Measurements from ENCODE around the gene ESYT2. TPM values are rescaled to one million over a fixed set of nuclear protein-coding genes. Genes with fewer than 3 reads are reported as not detected.
A peak's percentile ranks its signal among the peaks of the same experiment; 100 is the strongest.
"Not testable (repeated sequence)": the region's sequence is repeated elsewhere in the genome, so short reads cannot be mapped to it uniquely, and the experiment has no call there.

ESYT2 gene
- total RNA-seq, 5 donors from 2014 or later (not counting 1 experiment from before 2014, with no cell fraction given) = 99.0 to 122 (median 116) TPM

DNA sequence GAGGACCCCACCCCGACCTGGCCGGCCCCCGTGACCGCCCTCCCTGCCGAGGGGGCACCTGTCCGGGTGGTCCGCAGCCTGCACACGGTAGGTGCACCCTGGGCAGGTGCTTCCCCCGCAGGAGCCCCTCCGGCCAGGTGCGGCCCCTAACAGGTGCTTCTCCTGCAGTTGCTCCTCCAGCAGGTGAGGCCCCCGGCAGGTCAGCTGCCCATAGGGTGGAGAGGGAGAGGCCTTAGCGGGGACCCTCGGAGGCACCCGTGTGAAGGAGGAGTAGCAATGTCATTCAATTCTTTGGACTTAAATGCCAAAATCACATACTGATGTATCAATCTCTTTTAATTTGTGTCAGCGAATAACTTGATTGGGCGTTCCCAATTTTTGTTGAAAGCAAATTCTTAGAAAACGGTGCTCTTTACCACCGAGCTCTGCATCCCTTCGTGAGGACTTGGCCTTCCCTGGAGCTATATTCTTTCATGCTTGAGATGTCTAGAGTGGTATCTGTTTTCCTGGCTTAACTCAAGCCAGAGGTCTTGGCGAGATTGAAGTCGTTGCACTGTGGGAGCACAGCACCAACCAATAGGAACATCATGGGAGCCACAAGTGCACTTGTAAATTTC, 124.0 kb downstream of the ESYT2 start:
- no peaks in the 10 kb centered on the region for H3K27me3 Mint-ChIP-seq
- H3K9me3 Mint-ChIP-seq = no peaks in the 10 kb centered on the region
- Histone ChIP-seq H3K27me3 (replicated peaks in 1 of 2; ENCODE audit: control insufficient read depth in 2 of 2, extremely low read depth in 1 of 2, insufficient read depth in 2 of 2, low read length in 1 of 2) (peaks cover 0 to 3% of the 10 kb centered on the region in 2 experiments), H3K9me3 (no peaks in the 10 kb centered on the region), H3K4me3 (ENCODE audit: control insufficient read depth in 1 of 2, extremely low read depth in 1 of 2, low read length in 1 of 2) (peak overlapping the region; percentile 75 to 93), H3K27ac (ENCODE audit: low read length) (peak overlapping the region; percentile 46), H3K4me1 (ENCODE audit: control insufficient read depth in 1 of 2, extremely low read depth in 1 of 2, insufficient read depth in 2 of 2, low read length in 2 of 2) (peaks cover 8 to 24% of the 10 kb centered on the region in 2 experiments), H3K36me3 (ENCODE audit: control insufficient read depth in 2 of 2, extremely low read depth in 1 of 2, insufficient read depth in 1 of 2, low read length in 1 of 2) (no peaks in the 10 kb centered on the region)
- ATAC-seq (replicated peaks in 1 of 4) (peak in 2 of 4 experiments; percentile 5 to 7), DNase-seq (peak in 2 of 35 experiments; percentile 8 to 14)
- H3K36me3 Mint-ChIP-seq = no peaks in the 10 kb centered on the region
- CTCF ChIA-PET = interaction anchor here in 1 of 2 donors (0.6 to 3.2 kb wide), 7 partner anchors 9 to 271 kb away, joined by 3 to 18 read pairs (median 4); no protein-coding TSS in a partner anchor
- peak overlapping the region; percentile 71 for H3K27ac Mint-ChIP-seq
- H3K4me3 Mint-ChIP-seq = peak overlapping the region; percentile 84 to 86 (median 85)
- POLR2A ChIA-PET = interaction anchor here (0.7 to 1.1 kb wide), 4 partner anchors 93 to 158 kb away, joined by 5 to 10 read pairs (median 6); partner anchors contain the start of gene ESYT2 (in 1 of the 2)
- WGBS (ENCODE audit: insufficient coverage) = 0% methylated on average over 12 of the region's 22 CpGs
- H3K4me1 Mint-ChIP-seq = peaks cover 12 to 29% (median 23%) of the 10 kb centered on the region in 3 donors

DNA sequence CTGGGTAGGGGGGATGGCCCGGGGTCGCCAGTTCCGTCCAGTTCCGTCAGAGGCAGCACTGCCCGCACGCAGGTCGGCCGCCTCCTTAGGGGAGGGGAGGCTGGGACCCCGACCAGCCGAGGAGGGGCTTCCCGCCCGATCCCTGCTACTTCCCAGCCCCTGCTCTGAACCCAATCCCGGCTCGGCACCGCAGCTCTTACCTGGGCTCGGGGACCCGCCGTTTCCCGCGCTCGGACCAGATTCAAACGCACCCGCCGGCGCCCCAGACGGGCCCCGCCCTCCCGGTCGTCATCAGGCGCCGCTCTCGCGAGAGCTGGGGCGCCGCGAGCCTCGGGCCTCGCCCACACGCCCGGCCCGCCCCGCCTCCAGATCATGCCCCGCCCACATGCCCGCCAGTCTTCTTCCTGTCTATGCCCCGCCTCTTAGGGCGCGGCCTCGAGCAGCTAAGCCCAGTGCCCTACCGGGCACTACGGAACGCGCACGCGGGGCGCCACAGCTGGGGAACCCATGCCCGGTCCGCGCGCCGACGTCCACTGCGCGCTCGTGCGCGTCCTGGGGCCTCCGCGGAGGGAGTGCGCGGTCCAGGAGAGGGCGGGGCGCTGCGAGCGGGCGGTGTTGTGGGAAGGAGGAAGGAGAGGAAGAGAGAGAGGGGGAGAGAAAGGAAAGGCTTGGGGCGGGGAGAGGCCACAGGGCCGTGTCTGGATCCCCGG, 124.6 kb downstream of the ESYT2 start, which contains the start of gene NCAPG2:
TSS of gene NCAPG2 (minus strand) at position 281 of the 710 bp plus-strand sequence. CDS start 2,905 bp downstream, outside the sequence.
- ATAC-seq (replicated peaks in 1 of 4) = peak; percentile 96 to 99 (median 97)
- Mint-ChIP-seq H3K4me3 (peak within 1 kb of the TSS; percentile 84 to 86 (median 85)), H3K9me3 (no peaks in the 10 kb centered on the region), H3K27ac (peak within 1 kb of the TSS; percentile 71 to 83), H3K27me3 (no peaks in the 10 kb centered on the region), H3K36me3 (no peaks in the 10 kb centered on the region), H3K4me1 (peaks cover 12 to 29% (median 23%) of the 10 kb centered on the region in 3 donors)
- under 1% methylated on average over 69 of the region's 78 CpGs for WGBS (ENCODE audit: insufficient coverage)
- DNase-seq = peak; percentile 94 to 99 (median 98)
- peak within 1 kb of the TSS; percentile 64 for H3K27ac ChIP-seq (ENCODE audit: low read length)
- ChIA-PET POLR2A (interaction anchor here (0.7 to 1.1 kb wide), 4 partner anchors 94 to 159 kb away, joined by 5 to 10 read pairs (median 6); partner anchors contain the start of gene ESYT2 (in 1 of the 2)), CTCF (interaction anchor here (0.6 to 3.2 kb wide), 6 partner anchors 8 to 272 kb away, joined by 4 to 18 read pairs (median 6); no protein-coding TSS in a partner anchor)
- H3K27me3 ChIP-seq (replicated peaks in 1 of 2; ENCODE audit: control insufficient read depth in 2 of 2, extremely low read depth in 1 of 2, insufficient read depth in 2 of 2, low read length in 1 of 2) = peaks cover 0 to 2% of the 10 kb centered on the region in 2 experiments
- H3K4me1 ChIP-seq (ENCODE audit: control insufficient read depth in 1 of 2, extremely low read depth in 1 of 2, insufficient read depth in 2 of 2, low read length in 2 of 2) = peaks cover 8 to 23% of the 10 kb centered on the region in 2 experiments
- H3K4me3 ChIP-seq (ENCODE audit: control insufficient read depth in 1 of 2, extremely low read depth in 1 of 2, low read length in 1 of 2) = peak within 1 kb of the TSS; percentile 82 to 93
- no peaks in the 10 kb centered on the region for H3K36me3 ChIP-seq (ENCODE audit: control insufficient read depth in 2 of 2, extremely low read depth in 1 of 2, insufficient read depth in 1 of 2, low read length in 1 of 2)
- no peaks in the 10 kb centered on the region for H3K9me3 ChIP-seq

DNA sequence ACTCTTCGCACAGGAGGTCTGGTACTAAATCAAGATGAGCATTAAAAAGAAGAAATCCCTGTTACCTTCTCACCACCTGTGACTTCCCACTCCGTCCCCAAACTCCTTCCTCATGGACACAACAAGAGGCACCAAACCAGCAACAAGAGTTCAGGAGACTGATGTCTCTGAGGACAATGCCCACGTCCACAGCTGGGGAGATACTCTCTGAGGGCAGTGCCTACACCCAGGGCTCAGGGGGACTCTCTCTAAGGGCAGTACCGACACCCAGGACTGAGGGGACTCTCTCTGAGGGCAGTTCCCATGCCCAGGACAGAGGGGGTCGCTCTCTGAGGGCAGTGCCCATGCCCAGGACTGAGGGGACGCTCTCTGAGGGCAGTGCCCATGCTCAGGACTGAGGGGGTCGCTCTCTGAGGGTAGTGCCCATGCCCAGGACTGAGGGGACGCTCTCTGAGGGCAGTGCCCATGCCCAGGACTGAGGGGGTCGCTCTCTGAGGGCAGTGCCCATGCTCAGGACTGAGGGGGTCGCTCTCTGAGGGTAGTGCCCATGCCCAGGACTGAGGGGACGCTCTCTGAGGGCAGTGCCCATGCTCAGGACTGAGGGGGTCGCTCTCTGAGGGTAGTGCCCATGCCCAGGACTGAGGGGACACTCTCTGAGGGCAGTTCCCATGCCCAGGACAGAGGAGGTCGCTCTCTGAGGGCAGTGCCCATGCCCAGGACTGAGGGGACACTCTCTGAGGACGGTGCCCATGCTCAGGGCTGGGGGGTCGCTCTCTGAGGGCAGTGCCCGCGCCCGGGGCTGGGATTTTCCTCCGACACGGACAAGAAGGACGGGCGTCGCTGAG, 125.4 kb downstream of the ESYT2 start:
- POLR2A ChIA-PET = interaction anchor here in 1 of 2 donors (1.0 to 1.1 kb wide), 2 partner anchors 126 to 160 kb away, joined by 5 to 6 read pairs; partner anchors contain the start of gene ESYT2
- not testable (repeated sequence) for H3K27me3 Mint-ChIP-seq; H3K9me3 ChIP-seq; ATAC-seq (replicated peaks in 1 of 4); DNase-seq; H3K27me3 ChIP-seq (replicated peaks in 1 of 2; ENCODE audit: control insufficient read depth in 2 of 2, extremely low read depth in 1 of 2, insufficient read depth in 2 of 2, low read length in 1 of 2); H3K9me3 Mint-ChIP-seq; H3K36me3 Mint-ChIP-seq; H3K36me3 ChIP-seq (ENCODE audit: control insufficient read depth in 2 of 2, extremely low read depth in 1 of 2, insufficient read depth in 1 of 2, low read length in 1 of 2); H3K27ac Mint-ChIP-seq
- WGBS (ENCODE audit: insufficient coverage) = 9% methylated on average over 17 of the region's 23 CpGs
- H3K27ac ChIP-seq (ENCODE audit: low read length) = peak overlapping the region; percentile 64
- H3K4me1 ChIP-seq (ENCODE audit: control insufficient read depth in 1 of 2, extremely low read depth in 1 of 2, insufficient read depth in 2 of 2, low read length in 2 of 2) = peaks cover 8 to 23% of the 10 kb centered on the region in 2 experiments
- peaks cover 12 to 30% (median 23%) of the 10 kb centered on the region in 3 donors for H3K4me1 Mint-ChIP-seq
- peak overlapping the region; percentile 82 to 93 for H3K4me3 ChIP-seq (ENCODE audit: control insufficient read depth in 1 of 2, extremely low read depth in 1 of 2, low read length in 1 of 2)
- CTCF ChIA-PET = interaction anchor here (0.6 to 3.2 kb wide), 3 partner anchors 7 to 273 kb away, joined by 7 to 18 read pairs (median 8); no protein-coding TSS in a partner anchor
- peak overlapping the region; percentile 84 to 86 (median 85) for H3K4me3 Mint-ChIP-seq

DNA sequence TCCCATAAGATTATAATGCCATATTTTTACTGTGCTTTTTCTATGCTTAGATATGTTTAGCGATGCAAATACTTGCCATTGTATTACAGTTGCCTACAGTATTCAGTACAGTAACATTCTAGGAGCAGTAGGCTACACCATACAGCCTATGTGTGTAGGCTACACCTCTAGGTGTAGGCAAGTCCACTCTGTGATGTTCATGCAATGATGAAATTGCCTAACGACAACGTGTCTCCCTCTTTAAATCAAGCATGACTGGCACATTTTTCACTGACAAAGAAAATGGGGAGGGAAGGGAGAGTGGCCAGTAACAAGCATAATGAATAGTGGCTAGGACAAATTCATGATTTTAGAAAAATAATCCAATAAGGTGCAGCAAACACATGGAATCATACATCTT, 126.4 kb downstream of the ESYT2 start:
- Mint-ChIP-seq H3K36me3 (no peaks in the 10 kb centered on the region), H3K4me1 (peaks cover 12 to 30% (median 23%) of the 10 kb centered on the region in 3 donors), H3K27ac (no peak overlapping the region), H3K4me3 (peak overlapping the region; percentile 69 to 86 (median 70)), H3K9me3 (no peaks in the 10 kb centered on the region), H3K27me3 (no peaks in the 10 kb centered on the region)
- Histone ChIP-seq H3K4me1 (ENCODE audit: control insufficient read depth in 1 of 2, extremely low read depth in 1 of 2, insufficient read depth in 2 of 2, low read length in 2 of 2) (peaks cover 8 to 23% of the 10 kb centered on the region in 2 experiments), H3K27ac (ENCODE audit: low read length) (no peak overlapping the region), H3K9me3 (no peaks in the 10 kb centered on the region), H3K36me3 (ENCODE audit: control insufficient read depth in 2 of 2, extremely low read depth in 1 of 2, insufficient read depth in 1 of 2, low read length in 1 of 2) (no peaks in the 10 kb centered on the region), H3K4me3 (ENCODE audit: control insufficient read depth in 1 of 2, extremely low read depth in 1 of 2, low read length in 1 of 2) (no peak overlapping the region), H3K27me3 (replicated peaks in 1 of 2; ENCODE audit: control insufficient read depth in 2 of 2, extremely low read depth in 1 of 2, insufficient read depth in 2 of 2, low read length in 1 of 2) (no peaks in the 10 kb centered on the region)
- DNase-seq (no peak), ATAC-seq (replicated peaks in 1 of 4) (no peak)
- CTCF ChIA-PET = no interaction called here
- POLR2A ChIA-PET = no interaction called here
- no CpG with 5 or more reads among the region's 3 CpGs for WGBS (ENCODE audit: insufficient coverage)

DNA sequence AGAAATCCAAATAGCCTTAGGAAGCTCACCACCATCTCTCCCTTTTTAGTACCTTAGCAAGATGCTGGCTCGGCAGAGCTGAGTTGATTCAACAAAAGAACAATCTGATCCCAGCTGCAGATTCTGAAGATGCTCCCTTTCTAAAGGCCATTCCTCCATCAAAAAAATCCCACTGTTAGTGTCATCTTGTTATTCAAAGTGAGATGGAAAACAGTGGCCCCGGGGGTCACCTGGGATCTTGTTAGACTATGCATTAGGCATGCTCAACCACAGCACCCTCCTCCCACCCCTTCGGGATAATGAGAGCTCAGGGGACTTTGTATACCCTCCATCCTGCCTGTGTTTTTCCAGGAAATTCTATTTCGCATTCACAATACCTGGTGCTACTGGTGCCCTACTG, 127.1 kb downstream of the ESYT2 start:
- peaks cover 12 to 30% (median 23%) of the 10 kb centered on the region in 3 donors for H3K4me1 Mint-ChIP-seq

More for the DNA sequence above, 127.1 kb downstream of the ESYT2 start:
- WGBS (ENCODE audit: insufficient coverage) = 40% methylated on average over 1 of the region's 4 CpGs
- H3K27me3 ChIP-seq (replicated peaks in 1 of 2; ENCODE audit: control insufficient read depth in 2 of 2, extremely low read depth in 1 of 2, insufficient read depth in 2 of 2, low read length in 1 of 2) = no peaks in the 10 kb centered on the region
- ChIA-PET CTCF (no interaction called here), POLR2A (no interaction called here)
- H3K27ac ChIP-seq (ENCODE audit: low read length) = no peak overlapping the region
- ATAC-seq (replicated peaks in 1 of 4) (no peak), DNase-seq (no peak)
- H3K4me1 ChIP-seq (ENCODE audit: control insufficient read depth in 1 of 2, extremely low read depth in 1 of 2, insufficient read depth in 2 of 2, low read length in 2 of 2) = peaks cover 8 to 21% of the 10 kb centered on the region in 2 experiments
- H3K36me3 Mint-ChIP-seq = no peaks in the 10 kb centered on the region
- no peaks in the 10 kb centered on the region for H3K36me3 ChIP-seq (ENCODE audit: control insufficient read depth in 2 of 2, extremely low read depth in 1 of 2, insufficient read depth in 1 of 2, low read length in 1 of 2)
- H3K9me3 Mint-ChIP-seq = no peaks in the 10 kb centered on the region
- no peak overlapping the region for H3K4me3 ChIP-seq (ENCODE audit: control insufficient read depth in 1 of 2, extremely low read depth in 1 of 2, low read length in 1 of 2)
- H3K27me3 Mint-ChIP-seq = no peaks in the 10 kb centered on the region
- H3K27ac Mint-ChIP-seq = no peak overlapping the region
- H3K9me3 ChIP-seq = no peaks in the 10 kb centered on the region
- H3K4me3 Mint-ChIP-seq = no peak overlapping the region

Measured in T-cell (primary cell).